ENCODE measurements around the gene PRR22. TPM values are rescaled to one million over a fixed set of nuclear protein-coding genes. Genes with fewer than 3 reads are reported as not detected.
"Not testable (repeated sequence)": the region's sequence is repeated elsewhere in the genome, so short reads cannot be mapped to it uniquely, and the experiment has no call there.

PRR22 gene
- total RNA-seq, 1 experiment from 2014 or later = 0.48 TPM

- DNase-seq (ENCODE audit: low read depth) = no peak
Measured at GRCh38 chr19:5751709-5752108, 32.8 kb downstream of the PRR22 start.

- no peak for DNase-seq (ENCODE audit: low read depth)
Measured at GRCh38 chr19:5749505-5749904, 35.0 kb downstream of the PRR22 start.

GRCh38 chr19:5748920-5749319 lies 35.6 kb downstream of the PRR22 start:
- DNase-seq (ENCODE audit: low read depth) = not testable (repeated sequence)

- DNase-seq (ENCODE audit: low read depth) = not testable (repeated sequence)
Measured at GRCh38 chr19:5744999-5745398, 39.5 kb downstream of the PRR22 start.

- no peak for DNase-seq (ENCODE audit: low read depth)
Measured at GRCh38 chr19:5743630-5744029, 40.9 kb downstream of the PRR22 start.

- no peak for DNase-seq (ENCODE audit: low read depth)
Measured at GRCh38 chr19:5742051-5742450, 42.5 kb downstream of the PRR22 start.

- no peak for DNase-seq (ENCODE audit: low read depth)
Measured at GRCh38 chr19:5738423-5738822, 46.1 kb downstream of the PRR22 start.

- DNase-seq (ENCODE audit: low read depth) = not testable (repeated sequence)
Measured at GRCh38 chr19:5733172-5733571, 51.4 kb downstream of the PRR22 start.

Other genes with a start within 250 kb of the PRR22 start
- gene TINCR, start 216.8 kb downstream of the PRR22 start, total RNA-seq (2014; rRNA removed; shearing (Covaris generic)) = 0.12 TPM in 1 of 2 replicates, not detected in the other
- 13.6 and 14.9 TPM in 2 replicates for gene SAFB2, start 162.0 kb downstream of the PRR22 start, total RNA-seq (2014; rRNA removed; shearing (Covaris generic))
- 19.5 and 21.9 TPM in 2 replicates for gene SAFB, start 161.7 kb downstream of the PRR22 start, total RNA-seq (2014; rRNA removed; shearing (Covaris generic))
- gene MICOS13, start 104.2 kb downstream of the PRR22 start, total RNA-seq (2014; rRNA removed; shearing (Covaris generic)) = 67.8 and 68.8 TPM in 2 replicates
- gene HSD11B1L, start 103.7 kb downstream of the PRR22 start, total RNA-seq (2014; rRNA removed; shearing (Covaris generic)) = 9.5 and 22.4 TPM in 2 replicates
- gene RPL36, start 94.5 kb downstream of the PRR22 start, total RNA-seq (2014; rRNA removed; shearing (Covaris generic)) = 738 and 947 TPM in 2 replicates
- gene LONP1, start 64.6 kb downstream of the PRR22 start, total RNA-seq (2014; rRNA removed; shearing (Covaris generic)) = 34.6 and 38.2 TPM in 2 replicates
- not detected in 2 replicates for gene CATSPERD, start 64.1 kb downstream of the PRR22 start, total RNA-seq (2014; rRNA removed; shearing (Covaris generic))
- 24.5 and 35.3 TPM in 2 replicates for gene DUS3L, start 6.4 kb upstream of the PRR22 start, total RNA-seq (2014; rRNA removed; shearing (Covaris generic))
- not detected in 2 replicates for gene NRTN, start 20.3 kb upstream of the PRR22 start, total RNA-seq (2014; rRNA removed; shearing (Covaris generic))
- gene FUT6, start 55.0 kb upstream of the PRR22 start, total RNA-seq (2014; rRNA removed; shearing (Covaris generic)) = not detected in 2 replicates
- gene FUT3, start 66.7 kb upstream of the PRR22 start, total RNA-seq (2014; rRNA removed; shearing (Covaris generic)) = not detected in 2 replicates
- gene FUT5, start 85.8 kb upstream of the PRR22 start, total RNA-seq (2014; rRNA removed; shearing (Covaris generic)) = not detected in 2 replicates
- 470 and 521 TPM in 2 replicates for gene NDUFA11, start 119.0 kb upstream of the PRR22 start, total RNA-seq (2014; rRNA removed; shearing (Covaris generic))
- 1.4 and 1.5 TPM in 2 replicates for gene VMAC, start 120.1 kb upstream of the PRR22 start, total RNA-seq (2014; rRNA removed; shearing (Covaris generic))
- 1.6 and 1.8 TPM in 2 replicates for gene CAPS, start 129.5 kb upstream of the PRR22 start, total RNA-seq (2014; rRNA removed; shearing (Covaris generic))
- 54.9 and 62.6 TPM in 2 replicates for gene RANBP3, start 193.4 kb upstream of the PRR22 start, total RNA-seq (2014; rRNA removed; shearing (Covaris generic))

All from RPMI7951 (cell line).